ENCODE results near the gene SYTL2.

SYTL2 gene

GRCh38 chr11:85767246-85767945, 43.5 kb downstream of the SYTL2 start:
- FAIRE-seq = no peak

DNA sequence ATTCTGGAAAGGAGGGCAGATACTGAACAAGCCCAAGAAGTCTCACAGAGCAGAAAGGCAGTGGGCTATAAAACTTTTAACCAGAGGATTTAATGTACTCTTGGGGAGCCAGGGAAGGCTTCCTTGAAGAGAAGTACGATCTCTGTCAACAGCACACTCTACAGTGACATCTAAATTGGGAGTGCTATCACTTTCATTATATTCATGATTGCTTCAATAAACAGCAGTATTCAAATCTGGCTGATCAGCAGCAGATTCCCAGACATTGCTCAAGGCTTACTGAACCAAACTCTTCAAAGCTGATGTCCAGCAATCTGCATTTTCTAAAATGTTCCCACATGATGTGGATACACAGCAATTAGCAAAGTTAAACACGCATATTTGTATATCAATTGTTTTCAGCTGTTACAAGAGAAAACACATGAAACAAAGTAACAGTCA, 44.2 kb downstream of the SYTL2 start:
- FAIRE-seq = no peak
- DNase-seq (ENCODE audit: insufficient read length, low spot score) = no peak

More at GRCh38 chr11:85767246-85767945, 43.5 kb downstream of the SYTL2 start:
- DNase-seq (ENCODE audit: insufficient read length, low spot score) = no peak

DNA sequence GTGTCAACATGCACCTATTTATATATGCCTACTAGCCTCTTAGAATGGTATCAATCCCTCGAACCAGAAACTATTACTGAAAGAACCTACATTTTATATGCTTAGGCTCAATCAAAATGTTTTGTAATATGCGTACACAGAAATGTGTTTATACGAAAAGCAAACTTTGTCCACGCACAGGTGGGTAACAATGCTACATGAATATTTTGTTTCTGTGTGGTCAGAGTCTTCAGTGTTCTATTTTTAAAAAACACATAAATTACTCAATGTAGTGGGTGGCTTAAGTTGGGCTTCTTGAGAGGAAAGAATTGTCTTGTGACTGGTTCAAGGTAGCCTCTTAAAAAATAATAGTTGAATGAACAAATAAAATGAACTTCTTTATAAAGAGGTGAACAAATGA, 46.1 kb downstream of the SYTL2 start:
- FAIRE-seq = no peak
- no peak for DNase-seq (ENCODE audit: insufficient read length, low spot score)

- no peak for DNase-seq (ENCODE audit: insufficient read length, low spot score)
- FAIRE-seq = no peak
Observed at GRCh38 chr11:85762226-85762625, 48.7 kb downstream of the SYTL2 start.

- peak; percentile 40 for FAIRE-seq
- DNase-seq (ENCODE audit: insufficient read length, low spot score) = peak; percentile 14
Observed at GRCh38 chr11:85759915-85760314, 51.0 kb downstream of the SYTL2 start.

- no peak for DNase-seq (ENCODE audit: insufficient read length, low spot score)
- FAIRE-seq = peak; percentile 23
Observed at GRCh38 chr11:85758480-85759039, 52.4 kb downstream of the SYTL2 start.

GRCh38 chr11:85758026-85758425, 52.9 kb downstream of the SYTL2 start:
- no peak for FAIRE-seq
- DNase-seq (ENCODE audit: insufficient read length, low spot score) = no peak

GRCh38 chr11:85756401-85757200, 54.3 kb downstream of the SYTL2 start:
- DNase-seq (ENCODE audit: insufficient read length, low spot score) = no peak
- no peak for FAIRE-seq

GRCh38 chr11:85755701-85756100, 55.2 kb downstream of the SYTL2 start:
- DNase-seq (ENCODE audit: insufficient read length, low spot score) (no peak), FAIRE-seq (no peak)

DNA sequence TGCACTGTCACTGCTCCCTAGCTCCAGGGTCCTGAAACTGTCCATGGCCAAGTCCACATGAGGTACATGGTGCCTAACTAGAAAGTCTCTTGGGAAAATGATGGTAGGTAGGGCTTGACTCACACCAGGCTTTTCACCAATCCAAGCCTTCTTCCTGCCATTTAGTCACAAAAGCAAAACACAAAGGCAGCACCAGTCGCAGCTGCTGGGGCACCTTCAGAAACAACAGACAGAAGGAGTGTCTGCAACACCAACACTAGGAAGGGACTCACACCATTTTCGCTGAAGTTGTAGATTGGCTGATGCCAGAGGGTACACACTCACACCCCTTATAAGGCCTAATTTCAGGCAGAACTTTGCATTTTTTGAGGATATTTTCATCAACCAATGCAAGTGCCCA, 55.7 kb downstream of the SYTL2 start:
- FAIRE-seq = peak; percentile 74

DNA sequence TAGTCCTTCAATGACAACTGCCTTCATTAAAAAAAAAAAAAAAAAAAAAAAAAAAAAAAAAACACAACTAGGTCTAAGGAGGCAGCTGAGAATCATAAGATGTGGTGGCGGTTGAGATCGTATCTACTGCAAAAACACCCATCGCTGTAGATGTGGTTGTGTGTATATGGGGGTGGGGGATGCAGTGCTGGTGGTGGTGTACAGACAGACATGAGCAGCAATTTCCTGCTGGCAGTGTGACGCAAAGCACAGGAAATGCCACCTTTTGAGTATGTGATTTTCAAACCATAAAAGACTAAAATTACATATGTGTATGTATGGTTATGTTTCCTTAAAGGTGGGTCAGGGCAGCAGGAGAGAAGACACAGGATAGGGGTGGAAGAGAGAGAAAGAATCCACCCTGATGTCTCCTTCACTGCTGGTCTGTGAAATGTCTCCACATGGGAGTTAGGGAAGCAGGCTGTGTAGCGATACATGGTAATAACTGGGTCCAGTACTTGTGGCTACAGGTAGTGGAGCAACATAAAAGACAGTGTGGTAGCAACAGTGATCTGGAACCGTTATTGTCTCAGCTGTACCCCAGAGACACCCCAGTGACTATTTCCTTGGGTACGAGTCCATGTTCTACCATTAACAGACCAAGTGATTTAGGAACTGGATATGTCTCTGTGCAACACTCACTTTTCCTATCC, 57.9 kb downstream of the SYTL2 start:
- FAIRE-seq (peak; percentile 74), DNase-seq (ENCODE audit: insufficient read length, low spot score) (no peak)

More for the DNA sequence above, 55.7 kb downstream of the SYTL2 start:
- no peak for DNase-seq (ENCODE audit: insufficient read length, low spot score)

DNA sequence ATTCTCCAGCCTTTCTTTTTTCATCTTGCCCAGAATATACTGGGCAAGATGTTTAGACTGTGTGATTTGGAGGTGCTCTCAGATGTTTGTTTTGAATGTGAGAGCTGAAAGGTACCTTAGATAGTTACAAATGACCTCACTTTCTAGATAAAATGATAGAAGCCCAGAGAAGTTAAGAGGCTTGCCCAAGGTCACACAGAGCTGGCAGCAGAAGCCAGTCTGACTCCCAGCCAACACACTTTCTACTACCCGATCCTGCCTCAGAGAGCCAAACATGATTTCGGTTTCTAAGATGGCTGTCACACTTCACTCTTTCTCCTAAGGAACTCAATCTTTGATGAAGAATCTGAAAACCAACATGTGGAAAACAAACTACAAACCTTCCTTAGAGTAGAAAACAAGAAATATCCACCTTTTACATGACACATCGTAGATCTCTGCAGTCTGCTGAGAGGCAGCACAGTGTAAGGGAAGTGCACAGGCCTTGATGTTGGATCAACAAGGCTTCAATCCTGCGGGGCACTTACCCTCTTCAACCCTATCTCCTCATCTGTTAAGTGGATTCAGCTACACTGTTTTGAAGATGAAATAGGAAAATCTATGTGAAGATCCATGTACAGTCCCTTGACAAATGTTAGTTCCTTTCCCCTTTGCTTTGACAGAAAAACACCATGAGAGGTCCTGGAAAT, 58.6 kb downstream of the SYTL2 start:
- DNase-seq (ENCODE audit: insufficient read length, low spot score) = no peak
- FAIRE-seq = no peak

- no peak for DNase-seq (ENCODE audit: insufficient read length, low spot score)
- no peak for FAIRE-seq
Observed at GRCh38 chr11:85751724-85752123, 59.2 kb downstream of the SYTL2 start.

GRCh38 chr11:85750646-85751045, 60.3 kb downstream of the SYTL2 start:
- no peak for FAIRE-seq
- no peak for DNase-seq (ENCODE audit: insufficient read length, low spot score)

DNA sequence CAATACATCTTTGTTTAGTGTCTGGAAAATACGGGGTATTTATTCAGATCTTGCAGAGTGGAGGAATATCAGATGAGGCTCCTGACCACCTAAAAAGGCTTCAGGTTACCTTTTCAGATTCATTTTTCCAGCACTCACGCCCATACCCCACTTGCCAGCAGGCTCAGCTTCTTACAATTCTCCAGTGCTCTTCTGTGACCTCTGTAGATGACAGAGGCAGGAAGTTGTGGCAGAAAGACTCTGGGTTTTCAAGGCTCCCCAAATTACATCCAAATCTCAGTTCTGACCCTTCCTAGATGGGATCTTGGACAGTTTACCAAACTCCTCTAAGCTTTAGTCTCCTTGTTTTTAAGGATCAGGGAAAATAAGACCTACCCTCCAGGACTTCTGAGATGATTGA, 61.1 kb downstream of the SYTL2 start:
- FAIRE-seq = no peak

DNA sequence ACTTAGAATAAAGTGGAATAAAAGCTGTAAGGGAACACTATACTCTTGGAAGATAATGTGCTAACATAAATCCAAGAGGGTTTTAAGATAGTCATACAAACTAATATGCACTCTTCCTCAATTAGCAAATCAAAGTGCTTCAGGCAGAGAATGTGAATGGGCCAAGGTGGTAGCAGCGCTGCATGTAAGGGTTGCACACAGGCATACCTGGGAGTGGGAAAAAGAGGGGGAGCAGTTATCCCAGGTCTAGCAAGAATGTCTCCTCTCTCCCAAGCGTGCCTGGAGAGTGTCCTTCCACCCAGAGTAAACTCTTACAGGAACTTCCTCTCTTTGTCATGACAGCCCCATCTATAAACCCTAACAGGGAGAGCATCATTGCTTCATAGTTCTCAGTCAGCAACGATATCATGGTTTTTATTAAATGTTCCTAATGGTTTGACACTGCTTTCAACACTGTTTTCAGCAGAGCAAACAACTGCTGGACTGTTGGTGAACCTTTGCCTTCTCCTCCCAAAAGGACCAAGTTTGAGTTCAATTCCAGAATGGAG, 61.6 kb downstream of the SYTL2 start:
- FAIRE-seq (no peak), DNase-seq (ENCODE audit: insufficient read length, low spot score) (no peak)

More for the DNA sequence above, 61.1 kb downstream of the SYTL2 start:
- no peak for DNase-seq (ENCODE audit: insufficient read length, low spot score)

DNA sequence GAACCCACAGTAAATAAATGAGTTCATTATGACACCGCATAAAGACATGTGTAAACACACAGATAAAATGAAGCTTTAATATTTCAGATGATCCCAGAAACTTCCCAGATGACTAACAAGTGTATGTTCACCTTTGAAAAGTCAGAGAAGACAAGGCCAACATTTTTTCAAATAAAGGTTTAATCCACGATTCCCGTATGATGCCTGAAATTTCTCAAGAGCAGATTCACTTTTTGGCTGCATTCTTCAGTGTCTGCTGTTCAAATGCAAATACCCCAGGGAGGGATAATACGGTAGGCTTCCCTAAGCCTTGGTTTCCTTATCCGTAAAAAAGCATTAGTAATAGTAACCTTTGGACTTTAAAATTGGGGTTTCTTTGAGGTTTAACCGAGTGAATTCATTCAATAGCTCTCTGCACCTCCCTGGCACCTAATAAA, 62.5 kb downstream of the SYTL2 start:
- DNase-seq (ENCODE audit: insufficient read length, low spot score) (no peak), FAIRE-seq (no peak)

- DNase-seq (ENCODE audit: insufficient read length, low spot score) (no peak), FAIRE-seq (no peak)
Observed at GRCh38 chr11:85746670-85747069, 64.3 kb downstream of the SYTL2 start.

DNA sequence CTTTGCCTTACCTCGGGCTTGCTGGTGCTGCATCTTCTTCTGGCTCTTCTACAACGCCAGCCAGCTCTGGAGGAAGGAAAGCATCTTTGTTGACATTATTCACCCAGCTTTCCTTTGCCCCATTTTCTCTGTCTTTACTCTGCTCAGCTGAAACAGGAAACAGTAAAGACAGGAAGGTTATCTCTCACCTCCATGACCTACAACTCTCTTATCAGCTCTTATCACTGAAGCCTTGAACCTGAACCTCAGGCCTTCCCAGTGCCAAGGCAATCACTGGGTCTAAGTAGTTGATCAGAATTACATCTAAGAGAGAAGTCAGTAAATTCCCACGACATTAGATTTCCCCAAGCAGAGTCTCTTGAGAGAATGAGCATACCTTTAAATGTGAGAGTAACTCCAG, 65.3 kb downstream of the SYTL2 start:
- no peak for FAIRE-seq
- no peak for DNase-seq (ENCODE audit: insufficient read length, low spot score)

DNA sequence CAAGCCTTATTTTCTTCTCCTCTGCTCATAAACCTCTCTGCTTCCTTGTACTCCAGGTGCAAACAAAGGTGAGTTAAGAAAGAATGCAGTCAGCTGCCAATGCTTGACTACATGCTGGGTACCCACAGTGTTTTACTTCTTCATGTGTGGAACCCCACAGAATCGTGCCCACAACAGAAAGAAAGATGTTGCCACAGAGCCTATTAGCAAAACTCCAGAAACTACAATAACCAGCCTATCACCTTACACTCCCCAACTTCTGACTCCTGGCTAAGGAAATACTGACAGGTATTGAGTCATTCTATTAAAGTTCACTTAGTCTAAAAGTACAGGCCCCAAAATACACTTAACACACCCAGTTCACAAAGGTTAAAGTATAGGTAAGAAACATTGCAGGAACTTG, 68.1 kb downstream of the SYTL2 start:
- DNase-seq (ENCODE audit: insufficient read length, low spot score) = no peak

More for the DNA sequence above, 68.1 kb downstream of the SYTL2 start:
- peak; percentile 13 for FAIRE-seq

Measured in HTR-8/SVneo (cell line).